Activated T-cell treated with anti-CD3 and anti-CD28 coated beads, Interleukin-2, amount 50 U/mL, for 24 hours (primary cell): ENCODE data around the gene KCNQ5.

Experiments
- DNase-seq: peaks from one replicate; pipeline ENCODE4 v3.0.0-alpha.2; 2020
- H3K27ac Mint-ChIP-seq: 2 replicates; pipeline ENCODE4 v1.8.0; 2020; ENCODE audit warnings: mild to moderate bottlenecking, mixed read lengths
- H3K27me3 Mint-ChIP-seq: 2 replicates; pipeline ENCODE4 v1.8.0; 2020; ENCODE audit warnings: mixed read lengths
- H3K36me3 Mint-ChIP-seq: 2 replicates; pipeline ENCODE4 v1.8.0; 2020; ENCODE audit warnings: low read depth, mixed read lengths
- H3K4me1 Mint-ChIP-seq: 2 replicates; pipeline ENCODE4 v1.8.0; 2020; ENCODE audit warnings: low read depth, mixed read lengths
- H3K4me3 Mint-ChIP-seq: 2 replicates; pipeline ENCODE4 v1.8.0; 2020; ENCODE audit warnings: mild to moderate bottlenecking, moderate library complexity, mixed read lengths
- H3K9me3 Mint-ChIP-seq: 2 replicates; pipeline ENCODE4 v1.8.0; 2020; ENCODE audit warnings: mixed read lengths

KCNQ5 gene

DNA sequence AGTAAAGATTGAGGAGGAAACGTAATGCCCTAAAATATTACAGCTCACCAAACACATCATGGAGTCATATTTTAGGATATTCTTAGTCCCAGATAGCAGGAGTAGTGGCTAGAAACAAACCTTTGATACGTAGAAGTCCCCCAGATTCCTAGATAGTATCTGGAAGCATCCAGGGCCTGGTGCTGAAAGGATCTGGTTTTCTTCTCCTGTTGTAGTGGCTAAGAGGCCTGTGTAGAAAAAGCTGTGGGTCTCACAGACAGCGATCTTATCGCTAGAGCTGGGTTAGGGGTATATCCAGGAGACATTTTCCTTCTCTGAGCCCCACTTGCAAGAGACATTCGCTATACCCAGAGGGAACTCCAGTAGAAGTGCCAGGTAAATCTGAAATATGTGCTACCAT is 139.9 kb downstream of the KCNQ5 start:
- H3K9me3 Mint-ChIP-seq = peaks cover 3% of the 10 kb centered on the region
- no peak for DNase-seq
- no peak overlapping the region for H3K4me3 Mint-ChIP-seq
- no peaks in the 10 kb centered on the region for H3K4me1 Mint-ChIP-seq
- no peaks in the 10 kb centered on the region for H3K36me3 Mint-ChIP-seq
- no peaks in the 10 kb centered on the region for H3K27me3 Mint-ChIP-seq
- H3K27ac Mint-ChIP-seq = no peak overlapping the region

- peaks cover 3% of the 10 kb centered on the region for H3K9me3 Mint-ChIP-seq
- no peaks in the 10 kb centered on the region for H3K27me3 Mint-ChIP-seq
- no peak overlapping the region for H3K4me3 Mint-ChIP-seq
- no peak for DNase-seq
- H3K4me1 Mint-ChIP-seq = no peaks in the 10 kb centered on the region
- H3K27ac Mint-ChIP-seq = no peak overlapping the region
- no peaks in the 10 kb centered on the region for H3K36me3 Mint-ChIP-seq
Measured at GRCh38 chr6:72769459-72770125, 147.7 kb downstream of the KCNQ5 start.

DNA sequence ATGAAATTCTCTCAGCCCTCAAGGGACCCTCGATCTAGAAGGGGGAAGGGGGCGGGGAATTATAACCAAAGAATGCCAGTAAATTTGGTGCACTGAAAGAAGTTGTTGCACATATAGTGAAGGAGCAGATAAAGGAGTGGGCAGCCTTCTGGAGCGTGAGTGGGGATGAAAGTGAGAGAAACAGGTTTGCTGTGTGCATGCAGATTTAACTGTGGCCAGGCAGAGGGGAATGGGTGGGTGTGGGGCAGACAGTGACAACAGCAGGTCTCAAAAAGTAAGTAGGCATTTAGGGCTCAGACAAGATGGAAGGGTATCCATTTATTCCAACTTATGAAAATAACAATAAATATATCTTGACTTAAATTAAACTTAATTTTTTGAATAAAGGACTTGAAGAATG is 149.1 kb downstream of the KCNQ5 start:
- Mint-ChIP-seq H3K4me3 (no peak overlapping the region), H3K4me1 (no peaks in the 10 kb centered on the region), H3K9me3 (no peaks in the 10 kb centered on the region), H3K27me3 (no peaks in the 10 kb centered on the region), H3K36me3 (no peaks in the 10 kb centered on the region), H3K27ac (no peak overlapping the region)
- no peak for DNase-seq

DNA sequence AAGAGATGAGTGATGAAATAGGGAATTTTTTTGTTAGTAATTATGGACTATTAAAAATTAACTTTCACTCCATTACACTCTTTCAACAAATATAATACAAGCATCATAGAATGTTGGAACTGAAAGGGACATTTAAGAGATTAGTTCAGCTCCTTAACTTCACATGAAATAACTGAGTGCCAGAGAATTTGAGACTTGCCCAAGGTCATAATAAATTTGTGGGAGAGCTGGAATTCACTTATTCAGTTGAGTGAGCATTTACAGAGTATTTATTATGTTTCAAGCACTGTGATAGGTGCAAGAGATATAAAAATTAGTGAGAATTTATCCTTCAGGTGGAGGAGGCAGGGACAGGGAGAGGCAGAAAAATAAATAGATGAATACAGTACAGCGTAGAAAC is 154.6 kb downstream of the KCNQ5 start:
- H3K9me3 Mint-ChIP-seq = no peaks in the 10 kb centered on the region
- no peaks in the 10 kb centered on the region for H3K36me3 Mint-ChIP-seq
- no peaks in the 10 kb centered on the region for H3K27me3 Mint-ChIP-seq
- no peaks in the 10 kb centered on the region for H3K4me1 Mint-ChIP-seq
- no peak for DNase-seq
- no peak overlapping the region for H3K27ac Mint-ChIP-seq
- H3K4me3 Mint-ChIP-seq = no peak overlapping the region

DNA sequence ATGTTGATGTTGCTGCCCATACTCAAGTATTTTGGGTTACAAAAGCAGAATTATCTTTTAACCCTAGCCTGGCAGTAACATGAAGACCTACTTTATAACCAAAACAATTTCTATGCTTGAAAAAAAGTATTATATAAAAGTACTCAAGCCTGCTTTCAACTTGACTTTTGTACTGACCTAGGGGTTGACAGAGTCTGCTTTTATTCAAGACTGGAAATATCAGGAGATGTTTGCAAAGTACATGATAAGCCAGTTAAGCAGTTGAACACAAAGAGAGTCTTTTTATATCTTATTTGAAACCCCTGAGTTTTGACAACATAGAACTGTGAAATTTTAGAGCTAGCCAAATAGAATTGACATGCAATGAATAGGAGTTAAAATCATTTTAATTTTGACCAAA is 159.8 kb downstream of the KCNQ5 start:
- Mint-ChIP-seq H3K4me1 (no peaks in the 10 kb centered on the region), H3K27ac (no peak overlapping the region), H3K36me3 (no peaks in the 10 kb centered on the region), H3K9me3 (no peaks in the 10 kb centered on the region), H3K27me3 (no peaks in the 10 kb centered on the region), H3K4me3 (no peak overlapping the region)
- DNase-seq = no peak

DNA sequence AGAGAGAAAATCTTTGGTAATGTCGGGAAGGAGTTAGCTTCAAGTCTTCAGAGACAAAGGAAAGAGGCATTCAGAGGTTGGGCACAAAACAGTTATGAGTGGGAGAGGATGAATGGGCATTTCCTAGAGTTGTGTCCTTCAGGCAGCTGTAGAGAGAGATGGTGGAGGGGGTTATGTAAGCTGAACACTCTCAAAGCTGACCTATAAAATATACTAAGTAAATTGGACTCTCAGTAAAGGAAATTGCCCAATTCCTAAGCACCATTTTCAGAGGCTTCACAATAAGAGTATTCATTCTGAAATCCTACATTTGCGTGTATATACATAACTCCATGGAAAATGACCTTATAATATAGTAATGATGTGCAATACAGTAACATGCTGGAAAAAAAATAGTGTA is 161.2 kb downstream of the KCNQ5 start:
- no peaks in the 10 kb centered on the region for H3K27me3 Mint-ChIP-seq
- DNase-seq = no peak
- H3K27ac Mint-ChIP-seq = no peak overlapping the region
- H3K9me3 Mint-ChIP-seq = no peaks in the 10 kb centered on the region
- no peaks in the 10 kb centered on the region for H3K4me1 Mint-ChIP-seq
- H3K36me3 Mint-ChIP-seq = no peaks in the 10 kb centered on the region
- no peak overlapping the region for H3K4me3 Mint-ChIP-seq

DNA sequence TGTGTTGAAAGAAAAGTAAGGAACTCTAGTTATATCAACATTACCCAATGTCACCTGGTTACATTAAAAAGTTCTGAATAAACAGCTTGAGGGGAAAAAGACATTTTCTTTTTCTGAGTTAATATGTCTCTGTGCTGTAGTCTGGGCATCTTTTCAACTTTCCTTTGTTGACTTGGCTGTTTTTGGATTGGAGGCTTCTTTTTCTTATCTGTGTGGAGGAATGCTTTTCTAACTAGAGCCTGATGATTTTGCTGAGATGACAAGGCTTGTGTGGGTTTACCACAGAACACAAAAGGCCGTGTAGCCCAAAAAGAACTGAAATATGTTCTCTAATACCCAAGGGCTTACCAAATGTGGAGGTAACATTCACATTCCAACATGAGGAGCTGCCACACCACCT is 161.8 kb downstream of the KCNQ5 start:
- H3K4me1 Mint-ChIP-seq = no peaks in the 10 kb centered on the region
- H3K36me3 Mint-ChIP-seq = no peaks in the 10 kb centered on the region
- H3K27ac Mint-ChIP-seq = no peak overlapping the region

GRCh38 chr6:72784071-72784470 is 162.2 kb downstream of the KCNQ5 start:
- Mint-ChIP-seq H3K4me3 (no peak overlapping the region), H3K36me3 (no peaks in the 10 kb centered on the region), H3K27me3 (no peaks in the 10 kb centered on the region), H3K27ac (no peak overlapping the region), H3K4me1 (no peaks in the 10 kb centered on the region), H3K9me3 (no peaks in the 10 kb centered on the region)
- DNase-seq = no peak

More for the DNA sequence above, 161.8 kb downstream of the KCNQ5 start:
- Mint-ChIP-seq H3K4me3 (no peak overlapping the region), H3K27me3 (no peaks in the 10 kb centered on the region), H3K9me3 (no peaks in the 10 kb centered on the region)
- no peak for DNase-seq

DNA sequence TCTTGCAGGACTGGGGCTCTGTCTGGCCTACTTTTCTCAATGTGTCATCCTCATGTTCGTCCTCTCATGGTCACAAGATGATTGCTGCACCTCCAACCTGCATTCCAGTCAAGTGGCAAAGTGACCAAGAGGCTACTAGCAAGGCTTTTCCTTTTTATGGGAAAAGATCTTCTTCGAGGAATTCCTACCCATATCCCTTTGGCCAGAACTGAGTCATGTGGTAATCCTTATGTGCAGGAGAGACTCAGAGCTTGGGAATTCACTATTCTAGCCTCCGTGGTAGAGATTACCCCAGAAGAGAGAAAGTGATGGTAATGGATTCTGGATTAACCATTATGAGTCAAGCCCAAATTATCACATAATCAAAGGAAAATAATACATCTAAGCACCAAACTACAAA is 162.7 kb downstream of the KCNQ5 start:
- Mint-ChIP-seq H3K27ac (no peak overlapping the region), H3K36me3 (no peaks in the 10 kb centered on the region), H3K27me3 (no peaks in the 10 kb centered on the region), H3K4me1 (no peaks in the 10 kb centered on the region), H3K4me3 (no peak overlapping the region), H3K9me3 (no peaks in the 10 kb centered on the region)
- no peak for DNase-seq

GRCh38 chr6:72787391-72788031 is 165.6 kb downstream of the KCNQ5 start:
- no peaks in the 10 kb centered on the region for H3K27me3 Mint-ChIP-seq
- no peaks in the 10 kb centered on the region for H3K4me1 Mint-ChIP-seq
- no peaks in the 10 kb centered on the region for H3K9me3 Mint-ChIP-seq
- H3K4me3 Mint-ChIP-seq = no peak overlapping the region
- no peak overlapping the region for H3K27ac Mint-ChIP-seq
- no peak for DNase-seq
- peaks cover 4% of the 10 kb centered on the region for H3K36me3 Mint-ChIP-seq

GRCh38 chr6:72788188-72788587 is 166.3 kb downstream of the KCNQ5 start:
- no peak for DNase-seq
- Mint-ChIP-seq H3K4me1 (no peaks in the 10 kb centered on the region), H3K4me3 (no peak overlapping the region), H3K27me3 (no peaks in the 10 kb centered on the region), H3K27ac (no peak overlapping the region), H3K9me3 (no peaks in the 10 kb centered on the region), H3K36me3 (peaks cover 4% of the 10 kb centered on the region)

GRCh38 chr6:72789145-72789544 is 167.3 kb downstream of the KCNQ5 start:
- Mint-ChIP-seq H3K9me3 (no peaks in the 10 kb centered on the region), H3K27me3 (no peaks in the 10 kb centered on the region), H3K4me1 (no peaks in the 10 kb centered on the region), H3K36me3 (peaks cover 4% of the 10 kb centered on the region), H3K27ac (no peak overlapping the region), H3K4me3 (no peak overlapping the region)
- no peak for DNase-seq

DNA sequence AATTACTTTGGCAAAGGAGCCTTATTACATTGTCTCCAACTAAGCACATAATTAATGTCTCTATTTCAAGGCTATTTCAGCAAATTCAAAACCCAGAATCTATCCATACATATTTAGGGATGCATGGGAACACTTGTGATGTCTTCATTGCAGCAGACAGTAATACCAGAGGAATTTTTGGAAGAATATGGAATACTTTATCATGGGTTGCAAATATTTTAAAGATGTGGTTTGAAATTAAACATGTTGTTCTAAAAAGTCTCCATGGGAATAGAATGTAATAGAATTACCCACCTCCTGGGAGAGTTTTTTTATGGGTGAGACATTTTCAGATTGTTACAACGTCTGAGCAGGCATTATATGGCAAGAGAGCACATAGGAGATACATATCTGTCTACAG is 170.8 kb downstream of the KCNQ5 start:
- Mint-ChIP-seq H3K4me3 (no peak overlapping the region), H3K9me3 (no peaks in the 10 kb centered on the region), H3K36me3 (peaks cover 4% of the 10 kb centered on the region), H3K27me3 (no peaks in the 10 kb centered on the region), H3K27ac (no peak overlapping the region), H3K4me1 (no peaks in the 10 kb centered on the region)
- DNase-seq = no peak

DNA sequence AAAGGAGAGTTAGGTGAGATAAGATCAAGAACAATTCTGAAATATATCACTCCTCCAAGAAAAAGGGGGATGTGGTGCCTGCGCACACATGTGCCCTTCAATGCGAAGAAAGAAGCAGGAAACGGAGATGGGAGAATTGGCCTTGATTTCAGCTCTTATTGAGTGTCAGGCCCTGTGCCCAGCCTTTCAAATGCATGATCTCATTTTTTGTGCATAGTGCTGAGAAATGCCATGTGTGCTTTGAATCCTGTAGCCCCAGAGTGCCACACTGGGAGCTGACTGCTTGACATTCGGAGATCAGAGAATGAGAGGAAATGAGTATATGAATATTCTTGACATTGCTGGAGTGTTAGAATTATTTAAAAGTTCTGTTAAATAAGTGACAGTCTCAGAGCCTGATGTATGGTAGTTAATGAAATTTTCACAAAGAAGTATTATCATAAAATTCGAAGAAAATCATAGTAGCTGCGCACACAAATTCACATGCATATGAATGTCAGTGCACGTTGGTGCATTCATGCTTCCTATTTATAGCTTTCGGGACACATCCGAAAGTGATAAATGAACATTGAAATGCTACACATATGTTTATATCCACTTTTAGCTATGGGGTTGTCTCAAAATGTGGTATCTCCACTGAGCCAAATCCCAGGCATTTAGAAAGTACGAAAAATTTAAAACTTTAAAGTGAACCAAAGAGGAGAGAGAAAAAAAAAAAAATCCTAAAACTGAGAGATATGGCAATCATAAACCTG is 172.0 kb downstream of the KCNQ5 start:
- no peaks in the 10 kb centered on the region for H3K27me3 Mint-ChIP-seq
- H3K4me3 Mint-ChIP-seq = no peak overlapping the region
- no peaks in the 10 kb centered on the region for H3K9me3 Mint-ChIP-seq
- no peak for DNase-seq
- peaks cover 5% of the 10 kb centered on the region for H3K4me1 Mint-ChIP-seq
- H3K36me3 Mint-ChIP-seq = peaks cover 4% of the 10 kb centered on the region
- H3K27ac Mint-ChIP-seq = no peak overlapping the region

DNA sequence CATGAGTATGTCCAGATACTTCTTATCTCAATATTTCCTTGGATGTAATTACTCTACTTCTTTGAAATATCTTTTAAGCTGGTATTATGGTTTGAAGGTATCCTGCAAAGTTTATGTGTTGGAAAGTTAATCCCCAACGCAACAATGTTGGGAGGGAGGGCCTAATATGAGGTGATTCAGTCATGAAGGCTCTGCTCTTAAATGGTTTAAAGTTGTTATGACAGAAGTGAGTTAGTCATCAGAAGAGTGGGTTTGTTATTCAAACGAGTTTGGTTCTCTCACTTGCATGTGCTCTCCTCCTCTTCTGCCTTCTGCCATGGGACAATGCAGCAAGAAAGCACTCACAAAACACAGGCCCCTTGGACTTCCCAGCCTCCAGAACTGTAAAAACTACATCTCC is 176.3 kb downstream of the KCNQ5 start:
- H3K27me3 Mint-ChIP-seq = no peaks in the 10 kb centered on the region
- no peak overlapping the region for H3K27ac Mint-ChIP-seq

More for the DNA sequence above, 176.3 kb downstream of the KCNQ5 start:
- DNase-seq = no peak
- Mint-ChIP-seq H3K4me1 (peaks cover 5% of the 10 kb centered on the region), H3K36me3 (peaks cover 2% of the 10 kb centered on the region), H3K9me3 (no peaks in the 10 kb centered on the region), H3K4me3 (no peak overlapping the region)
